ENCODE measurements around the gene GAA. TPM values are rescaled to one million over a fixed set of nuclear protein-coding genes. Genes with fewer than 3 reads are reported as not detected.

The GAA gene
- total RNA-seq, 2 experiments from 2014 or later: 38.7 to 43.1 TPM

DNA sequence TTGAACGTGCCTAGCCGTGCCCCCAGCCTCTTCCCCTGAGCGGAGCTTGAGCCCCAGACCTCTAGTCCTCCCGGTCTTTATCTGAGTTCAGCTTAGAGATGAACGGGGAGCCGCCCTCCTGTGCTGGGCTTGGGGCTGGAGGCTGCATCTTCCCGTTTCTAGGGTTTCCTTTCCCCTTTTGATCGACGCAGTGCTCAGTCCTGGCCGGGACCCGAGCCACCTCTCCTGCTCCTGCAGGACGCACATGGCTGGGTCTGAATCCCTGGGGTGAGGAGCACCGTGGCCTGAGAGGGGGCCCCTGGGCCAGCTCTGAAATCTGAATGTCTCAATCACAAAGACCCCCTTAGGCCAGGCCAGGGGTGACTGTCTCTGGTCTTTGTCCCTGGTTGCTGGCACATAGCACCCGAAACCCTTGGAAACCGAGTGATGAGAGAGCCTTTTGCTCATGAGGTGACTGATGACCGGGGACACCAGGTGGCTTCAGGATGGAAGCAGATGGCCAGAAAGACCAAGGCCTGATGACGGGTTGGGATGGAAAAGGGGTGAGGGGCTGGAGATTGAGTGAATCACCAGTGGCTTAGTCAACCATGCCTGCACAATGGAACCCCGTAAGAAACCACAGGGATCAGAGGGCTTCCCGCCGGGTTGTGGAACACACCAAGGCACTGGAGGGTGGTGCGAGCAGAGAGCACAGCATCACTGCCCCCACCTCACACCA lies 724 bp downstream of the GAA start:
- ChIA-PET POLR2A (interaction anchor here (1.4 kb wide), 2 partner anchors 44 to 353 kb away, joined by 3 to 5 read pairs; no protein-coding TSS in a partner anchor), CTCF (interaction anchor here (0.6 to 1.8 kb wide), 23 partner anchors 10 to 162 kb away, joined by 3 to 13 read pairs (median 4); partner anchors contain the start of gene EIF4A3)

GRCh38 chr17:80102664-80103448 lies 1.5 kb downstream of the GAA start:
- POLR2A ChIA-PET: no interaction called here
- CTCF ChIA-PET: no interaction called here

DNA sequence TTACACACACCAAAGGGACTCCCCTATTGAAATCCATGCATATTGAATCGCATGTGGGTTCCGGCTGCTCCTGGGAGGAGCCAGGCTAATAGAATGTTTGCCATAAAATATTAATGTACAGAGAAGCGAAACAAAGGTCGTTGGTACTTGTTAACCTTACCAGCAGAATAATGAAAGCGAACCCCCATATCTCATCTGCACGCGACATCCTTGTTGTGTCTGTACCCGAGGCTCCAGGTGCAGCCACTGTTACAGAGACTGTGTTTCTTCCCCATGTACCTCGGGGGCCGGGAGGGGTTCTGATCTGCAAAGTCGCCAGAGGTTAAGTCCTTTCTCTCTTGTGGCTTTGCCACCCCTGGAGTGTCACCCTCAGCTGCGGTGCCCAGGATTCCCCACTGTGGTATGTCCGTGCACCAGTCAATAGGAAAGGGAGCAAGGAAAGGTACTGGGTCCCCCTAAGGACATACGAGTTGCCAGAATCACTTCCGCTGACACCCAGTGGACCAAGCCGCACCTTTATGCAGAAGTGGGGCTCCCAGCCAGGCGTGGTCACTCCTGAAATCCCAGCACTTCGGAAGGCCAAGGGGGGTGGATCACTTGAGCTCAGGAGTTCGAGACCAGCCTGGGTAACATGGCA lies 2.2 kb downstream of the GAA start:
- ChIA-PET CTCF (interaction anchor here (1.9 kb wide), 1 partner anchor 98 kb away, joined by 4 read pairs; no protein-coding TSS in a partner anchor), POLR2A (no interaction called here)

- CTCF ChIA-PET: interaction anchor here (1.9 kb wide), 1 partner anchor 99 kb away, joined by 4 read pairs; no protein-coding TSS in a partner anchor
- POLR2A ChIA-PET: no interaction called here
These were observed 3.1 kb downstream of the GAA start for GRCh38 chr17:80104321-80104955.

DNA sequence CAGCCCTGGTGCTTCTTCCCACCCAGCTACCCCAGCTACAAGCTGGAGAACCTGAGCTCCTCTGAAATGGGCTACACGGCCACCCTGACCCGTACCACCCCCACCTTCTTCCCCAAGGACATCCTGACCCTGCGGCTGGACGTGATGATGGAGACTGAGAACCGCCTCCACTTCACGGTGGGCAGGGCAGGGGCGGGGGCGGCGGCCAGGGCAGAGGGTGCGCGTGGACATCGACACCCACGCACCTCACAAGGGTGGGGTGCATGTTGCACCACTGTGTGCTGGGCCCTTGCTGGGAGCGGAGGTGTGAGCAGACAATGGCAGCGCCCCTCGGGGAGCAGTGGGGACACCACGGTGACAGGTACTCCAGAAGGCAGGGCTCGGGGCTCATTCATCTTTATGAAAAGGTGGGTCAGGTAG lies 3.6 kb downstream of the GAA start:
- POLR2A ChIA-PET: no interaction called here
- CTCF ChIA-PET: interaction anchor here (1.9 kb wide), 1 partner anchor 100 kb away, joined by 4 read pairs; no protein-coding TSS in a partner anchor

DNA sequence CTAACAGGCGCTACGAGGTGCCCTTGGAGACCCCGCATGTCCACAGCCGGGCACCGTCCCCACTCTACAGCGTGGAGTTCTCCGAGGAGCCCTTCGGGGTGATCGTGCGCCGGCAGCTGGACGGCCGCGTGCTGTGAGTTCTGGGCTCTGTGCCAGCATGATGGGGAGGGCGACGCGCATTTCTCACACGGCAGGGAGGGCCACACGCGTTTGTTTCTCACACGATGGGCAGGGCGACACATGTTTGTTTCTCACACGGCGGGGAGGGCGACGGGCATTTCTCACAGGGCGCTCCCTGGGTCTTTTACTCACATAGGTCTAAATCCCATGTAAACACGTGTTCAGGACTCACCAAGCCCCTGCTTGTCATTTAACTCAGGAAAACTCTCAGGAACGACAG lies 4.4 kb downstream of the GAA start:
- ChIA-PET CTCF (interaction anchor here (0.6 kb wide), 1 partner anchor 9 kb away, joined by 3 read pairs; no protein-coding TSS in a partner anchor), POLR2A (no interaction called here)

- CTCF ChIA-PET: interaction anchor here (0.6 kb wide), 1 partner anchor 9 kb away, joined by 3 read pairs; no protein-coding TSS in a partner anchor
- POLR2A ChIA-PET: no interaction called here
These were observed 4.8 kb downstream of the GAA start for GRCh38 chr17:80106176-80106575.

DNA sequence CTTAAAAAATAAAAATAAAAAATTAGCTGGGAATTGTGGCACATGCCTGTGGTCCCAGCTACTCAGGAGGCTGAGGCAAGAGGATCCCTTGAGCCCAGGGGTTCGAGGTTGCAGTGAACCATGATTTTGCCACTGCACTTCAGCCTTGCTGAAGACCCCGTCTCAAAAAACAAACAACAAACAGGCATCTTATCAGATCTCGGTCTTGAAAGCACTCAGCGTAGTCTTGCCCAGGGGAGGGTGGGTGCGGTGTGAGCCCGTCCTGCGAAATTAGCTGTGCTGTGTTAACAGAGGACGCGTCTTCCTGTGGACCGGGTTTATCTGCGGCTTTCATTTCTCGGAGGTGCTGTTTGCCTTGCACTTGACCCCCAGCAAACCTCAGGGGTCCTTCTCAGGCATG lies 5.4 kb downstream of the GAA start:
- ChIA-PET POLR2A (no interaction called here), CTCF (interaction anchor here (2.2 kb wide), 1 partner anchor 11 kb away, joined by 4 read pairs; no protein-coding TSS in a partner anchor)

GRCh38 chr17:80107231-80108021 lies 6.0 kb downstream of the GAA start:
- POLR2A ChIA-PET: no interaction called here
- CTCF ChIA-PET: interaction anchor here (2.2 kb wide), 1 partner anchor 11 kb away, joined by 4 read pairs; no protein-coding TSS in a partner anchor

DNA sequence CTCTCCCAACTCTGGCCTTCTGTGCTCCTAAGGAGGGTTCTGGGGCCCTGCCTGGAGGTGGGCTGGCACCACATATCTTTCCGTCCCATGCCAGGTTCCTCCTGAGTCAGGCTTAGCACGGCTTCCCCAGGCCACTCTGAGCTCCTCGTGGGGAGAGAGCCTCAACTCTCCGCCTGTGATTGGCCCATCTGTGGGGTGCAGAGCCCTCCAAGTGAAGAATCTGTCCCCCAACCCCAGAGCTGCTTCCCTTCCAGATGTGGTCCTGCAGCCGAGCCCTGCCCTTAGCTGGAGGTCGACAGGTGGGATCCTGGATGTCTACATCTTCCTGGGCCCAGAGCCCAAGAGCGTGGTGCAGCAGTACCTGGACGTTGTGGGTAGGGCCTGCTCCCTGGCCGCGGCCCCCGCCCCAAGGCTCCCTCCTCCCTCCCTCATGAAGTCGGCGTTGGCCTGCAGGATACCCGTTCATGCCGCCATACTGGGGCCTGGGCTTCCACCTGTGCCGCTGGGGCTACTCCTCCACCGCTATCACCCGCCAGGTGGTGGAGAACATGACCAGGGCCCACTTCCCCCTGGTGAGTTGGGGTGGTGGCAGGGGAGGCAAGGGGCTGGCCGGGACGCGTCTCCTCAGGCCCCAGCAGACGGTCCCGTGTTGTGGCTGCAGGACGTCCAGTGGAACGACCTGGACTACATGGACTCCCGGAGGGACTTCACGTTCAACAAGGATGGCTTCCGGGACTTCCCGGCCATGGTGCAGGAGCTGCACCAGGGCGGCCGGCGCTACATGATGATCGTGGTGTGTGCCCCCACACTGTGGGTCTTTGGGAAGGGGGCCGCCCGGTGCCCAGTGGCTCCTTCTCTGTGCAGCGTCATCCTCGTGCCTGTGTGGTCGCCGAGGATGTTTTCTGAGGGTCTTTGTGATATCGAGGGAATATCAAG lies 6.9 kb downstream of the GAA start:
- CTCF ChIA-PET: interaction anchor here (0.6 to 2.2 kb wide), 2 partner anchors 10 to 14 kb away, joined by 3 to 4 read pairs; no protein-coding TSS in a partner anchor

DNA sequence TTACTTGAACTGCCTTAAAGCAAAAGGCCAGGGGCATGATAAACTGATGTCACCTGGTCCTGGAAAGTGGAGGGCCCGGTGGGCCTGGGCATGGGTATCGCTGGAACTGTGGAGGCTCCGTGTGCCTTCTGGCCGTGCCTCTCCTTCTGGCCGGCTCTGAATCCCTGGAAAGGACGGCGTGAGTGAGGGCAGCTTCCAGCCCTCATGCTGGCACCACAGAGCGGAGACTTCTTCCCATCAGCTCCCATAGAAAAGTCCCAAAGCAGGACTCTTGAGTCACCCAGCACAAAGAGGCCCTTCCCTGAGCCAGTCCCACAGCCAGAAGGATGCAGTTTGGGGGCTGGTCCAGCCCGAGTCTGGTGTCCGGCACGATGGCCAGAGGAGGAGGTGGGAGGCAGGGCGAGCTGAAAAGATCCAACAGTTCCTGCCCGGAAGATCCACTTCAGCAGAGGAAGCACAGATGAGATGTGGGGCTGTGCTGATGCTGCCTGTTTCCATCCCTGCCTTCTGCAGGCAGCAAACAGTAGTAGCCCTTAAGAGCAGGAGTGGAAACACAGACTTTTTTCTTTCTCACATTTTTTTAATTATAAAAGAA lies 7.8 kb downstream of the GAA start:
- ChIA-PET POLR2A (no interaction called here), CTCF (interaction anchor here (0.6 to 0.8 kb wide), 2 partner anchors 14 to 37 kb away, joined by 3 read pairs; no protein-coding TSS in a partner anchor)

More for the DNA sequence above, 6.9 kb downstream of the GAA start:
- POLR2A ChIA-PET: no interaction called here

DNA sequence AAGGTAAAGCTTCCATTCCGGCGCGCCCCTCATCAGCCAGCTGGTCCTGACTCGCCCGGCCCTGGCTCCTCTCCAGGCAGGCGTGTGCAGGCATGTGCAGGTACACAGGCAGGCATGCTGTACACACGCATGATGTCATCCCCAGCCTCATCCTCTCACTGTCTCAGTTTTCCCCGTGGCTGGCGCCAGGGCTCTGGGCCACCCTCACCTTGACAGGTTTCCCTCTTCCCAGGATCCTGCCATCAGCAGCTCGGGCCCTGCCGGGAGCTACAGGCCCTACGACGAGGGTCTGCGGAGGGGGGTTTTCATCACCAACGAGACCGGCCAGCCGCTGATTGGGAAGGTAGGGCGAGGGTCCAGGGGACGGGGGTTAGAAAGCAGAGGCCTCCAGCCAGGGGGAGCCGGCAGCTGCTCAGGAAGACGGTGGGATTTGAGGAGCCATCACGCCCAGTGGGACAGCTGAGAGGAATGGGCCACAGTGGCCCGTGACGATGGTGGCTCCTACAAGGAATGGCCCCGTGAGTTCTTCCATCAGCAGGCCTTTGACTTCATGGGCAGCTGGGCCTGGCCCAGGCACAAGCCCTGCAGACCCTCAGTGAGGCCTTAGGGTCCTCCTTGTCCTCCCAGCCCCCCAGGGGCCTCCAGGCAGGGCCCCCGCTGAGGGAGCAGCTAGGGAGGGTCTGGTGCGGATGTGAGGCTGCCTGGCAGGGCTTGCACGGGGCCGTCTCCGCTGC lies 8.5 kb downstream of the GAA start:
- POLR2A ChIA-PET: no interaction called here

DNA sequence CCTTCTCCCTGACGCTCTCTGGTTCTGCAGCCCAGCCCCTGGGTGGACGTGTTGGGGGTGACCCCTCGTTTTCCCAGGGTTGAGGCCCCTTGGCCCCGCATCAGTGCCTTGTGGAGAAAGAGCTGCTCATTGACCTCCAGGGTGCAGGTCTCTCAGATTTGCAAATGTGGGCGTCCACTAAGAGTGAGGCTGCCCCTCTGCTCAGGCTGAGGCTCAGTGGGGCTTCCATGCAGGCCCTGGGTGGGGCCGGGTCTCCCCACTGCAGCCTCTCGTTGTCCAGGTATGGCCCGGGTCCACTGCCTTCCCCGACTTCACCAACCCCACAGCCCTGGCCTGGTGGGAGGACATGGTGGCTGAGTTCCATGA lies 9.0 kb downstream of the GAA start:
- CTCF ChIA-PET: no interaction called here
- POLR2A ChIA-PET: no interaction called here

More for the DNA sequence above, 8.5 kb downstream of the GAA start:
- CTCF ChIA-PET: interaction anchor here (0.8 kb wide), 1 partner anchor 36 kb away, joined by 3 read pairs; no protein-coding TSS in a partner anchor

GRCh38 chr17:80110927-80111701 lies 9.7 kb downstream of the GAA start:
- CTCF ChIA-PET: interaction anchor here (0.6 kb wide), 1 partner anchor 36 kb away, joined by 3 read pairs; no protein-coding TSS in a partner anchor
- POLR2A ChIA-PET: no interaction called here

- POLR2A ChIA-PET: interaction anchor here (0.8 kb wide), 1 partner anchor 31 kb away, joined by 3 read pairs; no protein-coding TSS in a partner anchor
- CTCF ChIA-PET: interaction anchor here (1.2 kb wide), 1 partner anchor 10 kb away, joined by 3 read pairs; the partner anchor contains the start of gene GAA
These were observed 10.5 kb downstream of the GAA start for GRCh38 chr17:80111702-80112470.
